GM21360 (cell line): Measurements from ENCODE around the gene GABBR2.

Experiments used
- ATAC-seq: cut with Tn5 transposase; IDR thresholded peaks from one replicate; pipeline ENCODE4 v1.9.1; 2021; ENCODE audit warnings: mild to moderate bottlenecking, moderate library complexity; ENCODE audit not compliant: unreplicated experiment

Gene GABBR2

GRCh38 chr9:98416294-98417248, 292.2 kb downstream of the GABBR2 start:
- ATAC-seq, result no peak

GRCh38 chr9:98415782-98416181, 293.0 kb downstream of the GABBR2 start:
- no peak for ATAC-seq

- no peak for ATAC-seq
These were observed 295.7 kb downstream of the GABBR2 start for GRCh38 chr9:98413084-98413483.

- ATAC-seq, result no peak
These were observed 296.5 kb downstream of the GABBR2 start for GRCh38 chr9:98412101-98412842.

GRCh38 chr9:98410185-98410697, 298.5 kb downstream of the GABBR2 start:
- ATAC-seq, result no peak

DNA sequence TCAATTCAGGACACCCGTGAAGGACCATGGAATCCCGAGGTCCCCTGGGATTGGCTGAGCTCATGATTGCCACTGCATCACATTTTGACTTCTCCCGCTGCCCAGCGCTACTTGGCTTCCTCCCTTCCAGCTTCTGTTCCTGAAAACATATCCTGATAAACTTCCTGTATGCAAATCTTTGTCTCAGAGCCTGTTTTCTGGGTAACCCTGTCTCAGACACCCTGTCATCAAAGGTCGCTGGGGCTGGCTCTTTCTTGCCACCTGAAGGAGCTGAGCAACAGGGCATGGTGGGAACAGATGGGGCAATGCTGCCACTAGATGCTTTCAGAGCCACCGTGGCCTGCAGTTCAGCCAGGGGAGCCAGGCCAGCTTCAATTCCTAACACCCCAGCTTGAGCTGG, 299.0 kb downstream of the GABBR2 start:
- ATAC-seq, result no peak

DNA sequence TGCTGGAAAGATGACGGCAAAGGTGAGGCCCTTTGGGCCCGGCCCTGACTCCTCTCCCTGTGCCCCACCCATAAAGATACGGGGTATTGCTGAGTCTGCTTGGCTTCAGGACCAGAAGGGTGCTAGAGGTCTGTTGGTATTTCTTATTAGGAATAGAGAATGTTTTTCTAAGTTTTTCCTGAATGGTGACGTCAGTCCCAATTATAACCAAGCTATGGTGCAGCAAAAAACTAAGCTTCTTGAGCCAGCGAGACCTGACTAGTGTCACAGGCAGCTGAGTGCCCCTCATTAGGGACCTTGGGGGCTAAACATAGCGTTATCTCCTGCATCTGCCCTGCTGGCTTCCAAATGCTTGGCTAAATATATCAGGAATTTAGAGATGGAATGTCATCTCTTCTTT, 302.3 kb downstream of the GABBR2 start:
- ATAC-seq, result no peak

DNA sequence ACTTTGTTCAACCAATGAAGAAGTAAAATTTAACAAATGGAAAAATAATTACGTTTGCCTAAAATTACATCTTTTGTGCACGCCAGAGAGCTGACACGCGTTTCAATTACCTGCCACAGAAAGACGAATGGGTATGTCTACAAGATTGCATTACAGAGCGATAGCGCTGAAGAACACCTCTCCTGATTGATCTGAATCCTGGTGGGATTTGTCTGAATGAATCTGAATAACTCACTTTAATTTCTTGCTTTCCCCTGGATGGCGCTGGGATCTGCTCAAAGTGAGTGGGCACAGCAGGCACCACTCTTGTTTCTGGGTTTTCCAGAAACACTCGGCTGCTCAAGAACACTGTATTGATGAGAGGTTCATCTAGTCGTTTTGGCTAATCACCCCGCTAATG, 304.5 kb downstream of the GABBR2 start:
- ATAC-seq, result no peak

DNA sequence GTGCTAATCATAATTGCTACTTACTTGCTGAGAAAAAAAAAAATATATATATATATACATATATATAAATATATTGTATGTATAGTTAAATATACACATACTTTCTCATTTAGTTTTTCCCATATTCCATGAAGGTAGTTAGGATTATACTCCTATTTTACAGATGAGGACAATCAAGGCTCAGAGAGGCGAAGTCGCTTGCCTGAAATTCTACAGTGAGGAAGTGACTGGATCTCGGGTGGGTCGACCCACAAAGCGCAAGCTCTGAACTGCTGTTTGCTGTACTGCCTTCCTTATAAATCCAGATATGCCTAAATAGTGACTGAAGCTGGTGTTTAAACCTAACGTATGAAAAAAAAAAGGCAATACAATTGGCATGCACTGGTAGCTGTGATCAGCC, 305.0 kb downstream of the GABBR2 start:
- ATAC-seq, result no peak

DNA sequence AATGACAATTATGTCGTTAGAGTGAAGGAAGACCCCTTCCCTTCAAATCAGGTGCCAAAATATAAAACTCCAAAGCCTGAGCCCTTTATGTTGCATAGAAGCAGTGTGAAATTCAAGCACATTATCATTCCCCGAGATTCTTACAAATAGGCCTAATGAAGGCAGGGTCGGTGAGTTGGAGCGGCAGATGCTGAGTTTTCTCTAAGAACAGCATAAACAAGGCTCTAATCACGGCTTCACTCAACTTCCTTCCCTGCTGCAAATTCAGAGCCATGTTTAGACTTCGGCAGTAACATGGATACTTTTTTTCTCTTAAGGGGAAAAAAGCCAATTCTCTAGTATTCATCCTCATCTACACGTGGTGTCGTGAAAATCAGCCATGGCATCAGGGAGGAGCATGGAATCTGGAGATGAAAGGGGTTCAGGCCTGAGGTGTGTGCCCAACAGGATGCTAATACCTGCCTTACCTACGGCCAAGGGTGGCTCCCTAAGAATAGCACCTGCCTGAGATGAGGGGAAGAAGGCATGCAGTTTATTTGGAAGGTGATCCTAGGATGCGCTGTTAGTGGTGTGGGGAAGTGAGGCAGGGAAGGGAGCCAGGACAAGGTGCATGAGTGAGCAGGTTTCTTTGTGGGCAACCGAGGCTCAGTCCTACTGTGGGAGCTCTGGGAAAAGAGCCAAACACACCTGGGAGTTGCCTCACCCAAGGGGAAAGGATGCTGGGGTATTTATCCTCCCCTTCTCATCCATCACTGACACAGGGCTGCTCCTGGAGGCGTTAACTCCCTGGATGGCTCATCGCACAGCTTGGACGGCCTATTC, 306.5 kb downstream of the GABBR2 start:
- no peak for ATAC-seq

DNA sequence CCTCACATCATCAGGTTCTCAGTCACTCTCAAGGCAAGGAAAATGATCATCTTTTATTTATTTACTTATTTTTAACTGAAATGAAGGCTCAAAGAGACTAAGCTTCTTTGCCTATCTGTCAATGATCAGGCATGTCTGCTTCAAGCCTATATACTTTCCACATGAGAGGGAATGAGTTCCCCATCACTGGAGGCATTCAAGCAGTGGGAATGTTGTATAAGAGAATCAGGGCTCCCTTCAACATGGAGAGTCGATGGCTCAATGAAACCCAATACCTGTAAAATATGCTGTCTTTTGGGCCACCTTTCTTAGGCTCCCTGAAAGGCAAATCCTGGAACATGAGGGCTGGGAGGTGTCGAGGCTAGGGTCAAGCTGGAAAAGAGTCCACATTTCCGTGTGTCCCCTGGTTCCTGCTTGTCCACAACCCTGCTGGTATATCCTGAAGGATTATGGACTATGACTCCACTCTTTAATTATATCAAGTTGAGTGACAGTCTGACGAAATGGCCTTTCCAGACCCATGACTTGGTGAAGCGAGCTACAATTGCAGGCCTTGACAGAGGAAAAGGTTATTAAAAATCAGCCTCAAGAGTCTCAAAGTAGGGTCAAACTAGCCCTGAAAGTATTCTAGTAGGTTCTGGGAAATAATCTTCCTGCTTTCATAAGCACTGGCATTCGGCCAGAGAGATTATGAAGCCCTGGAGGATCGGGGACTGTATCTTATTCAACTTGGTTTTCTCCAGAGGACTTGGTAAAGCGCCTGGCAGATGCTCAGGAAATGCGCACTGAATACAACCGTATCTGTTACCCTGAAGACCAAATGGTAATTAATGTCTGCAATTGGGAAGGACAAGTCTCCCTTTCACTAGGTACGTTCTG, 307.4 kb downstream of the GABBR2 start:
- ATAC-seq, result no peak

DNA sequence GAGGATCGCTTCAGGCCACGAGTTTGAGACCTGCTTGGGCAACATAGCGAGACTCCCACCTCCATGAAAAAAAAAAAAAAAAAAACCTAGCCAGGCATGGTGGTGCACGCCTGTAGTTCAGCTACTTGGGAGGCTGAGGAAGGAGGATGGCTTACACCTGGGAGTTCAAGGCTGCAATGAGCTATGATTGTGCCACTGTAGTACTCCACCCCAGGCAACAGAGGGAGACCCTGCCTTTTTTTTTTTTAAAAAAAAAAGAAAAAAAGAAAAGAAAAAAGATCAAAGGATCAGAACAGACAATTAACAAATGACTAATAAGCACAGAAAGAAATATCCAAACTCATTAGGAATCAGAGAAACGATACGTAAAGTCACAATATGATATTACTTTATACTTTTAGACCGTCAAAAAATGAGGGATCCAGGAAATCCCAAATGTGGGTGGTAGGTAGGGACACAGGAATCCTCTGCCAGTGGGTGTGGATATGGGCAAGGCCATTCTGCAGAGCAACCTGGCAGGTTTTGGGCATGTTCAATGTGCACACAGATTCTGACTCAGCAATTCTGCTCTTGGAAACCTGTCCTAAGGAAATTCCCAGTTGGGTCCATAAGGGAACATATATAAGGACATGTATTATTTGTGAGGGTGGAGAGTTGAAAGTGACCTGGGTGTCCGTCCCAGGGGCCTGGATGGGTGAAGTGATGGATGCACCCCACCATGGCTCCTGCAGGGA, 308.6 kb downstream of the GABBR2 start:
- ATAC-seq, result no peak

DNA sequence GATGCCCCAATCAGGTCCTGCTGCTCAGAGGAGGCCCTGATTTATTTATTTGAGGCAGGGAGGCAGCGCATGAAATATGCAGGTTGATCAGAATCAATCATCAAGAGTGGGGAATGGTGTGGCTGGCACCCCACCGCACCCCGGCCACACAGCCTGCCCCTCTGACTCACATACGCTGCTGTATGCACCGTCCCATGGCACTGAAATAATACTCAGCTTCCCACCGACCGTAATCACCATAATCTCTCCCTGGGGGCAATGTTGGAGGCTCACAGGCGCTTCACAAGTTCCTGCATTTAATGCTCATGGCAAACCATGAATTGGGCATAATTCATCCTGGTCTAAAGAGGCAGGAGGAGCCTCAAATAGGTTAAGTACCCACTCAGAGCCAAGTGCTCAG, 312.1 kb downstream of the GABBR2 start:
- ATAC-seq, result no peak

- ATAC-seq, result no peak
These were observed 312.5 kb downstream of the GABBR2 start for GRCh38 chr9:98396236-98396635.

GRCh38 chr9:98391867-98392266, 316.9 kb downstream of the GABBR2 start:
- no peak for ATAC-seq

- no peak for ATAC-seq
These were observed 317.3 kb downstream of the GABBR2 start for GRCh38 chr9:98391406-98391805.

DNA sequence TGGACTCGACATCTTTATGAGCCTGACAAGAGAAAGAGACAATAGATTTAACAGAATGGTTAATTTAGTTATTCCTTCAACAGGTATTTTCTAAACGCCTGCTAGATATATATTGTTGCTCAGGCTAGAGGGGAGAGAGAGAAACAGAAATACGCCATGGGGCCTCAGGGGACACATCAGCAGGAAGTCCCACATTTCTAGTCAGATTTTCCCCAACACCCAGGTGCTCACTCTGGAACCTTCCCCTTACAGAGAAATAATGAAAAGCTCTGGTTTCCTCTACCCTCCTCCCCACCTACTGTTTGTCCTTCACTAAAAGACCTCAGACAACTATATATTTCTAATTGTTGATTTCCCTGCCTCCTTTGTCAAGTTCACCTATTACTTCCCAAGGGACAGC, 323.0 kb downstream of the GABBR2 start:
- no peak for ATAC-seq

DNA sequence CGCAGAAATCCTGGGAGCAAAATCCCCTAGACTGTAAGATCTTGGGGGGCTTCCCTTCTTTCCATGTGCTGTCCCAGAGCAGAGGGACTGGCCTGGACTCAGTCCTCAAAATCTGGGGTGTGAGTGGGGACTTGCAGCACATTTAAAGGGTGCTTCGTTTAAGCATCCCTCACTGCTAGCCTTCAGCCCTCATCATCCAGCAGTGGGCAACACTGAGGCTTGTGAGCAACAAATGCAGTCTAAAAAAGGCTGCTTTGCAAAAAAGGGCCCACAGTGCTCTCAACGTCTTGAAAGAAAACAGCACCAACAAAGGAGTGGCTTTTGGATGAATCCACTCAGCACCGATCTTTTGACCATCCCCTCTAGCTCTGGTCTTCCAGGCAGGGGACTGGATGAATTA, 325.0 kb downstream of the GABBR2 start:
- ATAC-seq, result no peak
